NCI-H2227 (cell line): ENCODE measurements around the gene BBS9.
"Not testable (repeated sequence)": the region's sequence is repeated elsewhere in the genome, so short reads cannot be mapped to it uniquely, and the experiment has no call there.

Experiments
- DNase-seq: peaks from one replicate; lab custom pipeline; 2025; ENCODE audit not compliant: unreplicated experiment; lab: John Stamatoyannopoulos, UW

The BBS9 gene

DNA sequence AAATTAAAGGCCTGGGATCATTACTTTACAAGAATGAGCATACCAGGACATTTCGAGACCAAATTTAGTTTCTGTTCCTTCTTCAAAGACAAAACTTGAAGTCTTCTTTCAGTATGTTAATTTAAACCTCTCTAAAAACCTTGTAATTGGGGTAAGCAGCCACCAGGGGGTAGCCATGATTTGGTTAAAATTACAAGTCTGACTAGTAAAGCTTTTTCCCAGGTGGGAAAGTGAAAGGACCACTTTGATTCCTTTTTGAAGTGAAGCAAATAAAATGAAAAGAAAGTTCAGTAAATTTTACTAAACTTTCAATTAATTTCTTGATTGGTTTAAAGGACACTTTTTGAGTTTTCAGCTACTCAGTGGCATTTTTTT is 294.3 kb downstream of the BBS9 start:
- DNase-seq, result no peak

DNA sequence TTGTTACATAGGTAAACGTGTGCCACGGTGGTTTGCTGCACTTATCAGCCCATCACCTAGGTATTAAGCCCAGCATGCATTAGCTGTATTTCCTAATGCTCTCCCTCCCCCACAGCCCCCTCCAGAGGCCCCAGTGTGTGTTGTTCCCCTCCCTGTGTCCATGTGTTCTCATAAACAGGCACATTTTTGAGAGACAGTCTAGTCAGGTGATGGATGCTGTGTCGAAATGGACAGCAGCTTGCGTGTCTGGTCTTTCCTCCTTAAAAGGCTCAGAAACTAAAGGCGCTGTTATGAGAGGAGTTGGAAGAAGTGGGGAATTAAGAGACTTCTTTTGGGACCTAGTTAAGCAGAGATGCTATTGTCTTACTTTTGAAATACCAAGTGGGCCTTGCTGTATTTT is 296.0 kb downstream of the BBS9 start:
- DNase-seq, result no peak

DNA sequence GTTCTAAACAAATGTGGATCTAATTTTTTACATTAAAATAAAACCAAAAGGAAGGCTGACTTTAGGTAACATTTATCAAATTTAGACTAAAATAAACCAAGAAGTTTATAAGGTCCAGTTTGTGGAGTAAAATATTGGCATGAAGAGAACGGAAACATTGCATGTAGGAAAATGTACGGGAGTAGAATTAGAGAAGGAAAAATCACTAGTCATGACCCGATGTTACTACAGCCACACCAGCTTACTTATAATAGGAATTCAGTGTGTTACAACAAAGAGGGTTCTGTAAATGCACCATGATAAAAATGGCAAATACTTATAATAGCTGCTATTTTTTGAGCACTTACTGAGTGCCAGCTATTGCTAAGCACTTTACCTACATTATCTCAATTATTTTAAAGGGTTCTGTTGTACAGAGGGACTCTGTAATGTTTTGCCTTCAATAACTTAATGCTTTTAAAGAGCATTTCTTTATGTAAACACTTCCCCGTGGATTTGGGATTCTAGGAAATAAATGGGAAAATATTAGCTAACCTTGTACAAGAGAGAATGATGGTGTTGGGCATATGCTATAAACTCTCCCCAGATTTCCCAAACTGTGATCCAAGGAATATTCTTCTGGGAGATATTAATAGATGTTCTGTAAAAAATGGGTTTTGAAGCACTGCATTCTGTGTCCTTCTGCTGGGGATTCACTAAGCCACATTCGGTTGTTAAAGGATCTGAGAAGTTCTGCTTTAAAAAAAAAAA is 296.7 kb downstream of the BBS9 start:
- no peak for DNase-seq

DNA sequence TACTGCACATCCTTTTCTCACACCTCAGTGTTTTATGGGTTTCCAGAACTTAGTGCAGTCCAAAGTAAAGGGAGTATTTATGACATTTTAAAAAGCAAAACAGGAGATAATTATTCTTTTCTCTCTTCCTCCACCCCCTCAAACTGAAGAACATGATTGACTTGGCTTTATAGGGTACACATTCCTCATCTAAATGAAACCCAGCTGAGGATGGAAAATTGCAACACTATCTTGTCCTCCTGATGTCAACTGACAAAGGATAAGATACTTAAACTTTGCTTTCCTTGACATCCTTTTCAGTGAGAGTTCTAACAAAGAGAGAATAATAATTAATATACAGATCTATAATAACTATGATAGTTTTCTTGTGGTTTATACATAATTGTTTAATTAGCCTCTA is 299.1 kb downstream of the BBS9 start:
- DNase-seq, result no peak

DNA sequence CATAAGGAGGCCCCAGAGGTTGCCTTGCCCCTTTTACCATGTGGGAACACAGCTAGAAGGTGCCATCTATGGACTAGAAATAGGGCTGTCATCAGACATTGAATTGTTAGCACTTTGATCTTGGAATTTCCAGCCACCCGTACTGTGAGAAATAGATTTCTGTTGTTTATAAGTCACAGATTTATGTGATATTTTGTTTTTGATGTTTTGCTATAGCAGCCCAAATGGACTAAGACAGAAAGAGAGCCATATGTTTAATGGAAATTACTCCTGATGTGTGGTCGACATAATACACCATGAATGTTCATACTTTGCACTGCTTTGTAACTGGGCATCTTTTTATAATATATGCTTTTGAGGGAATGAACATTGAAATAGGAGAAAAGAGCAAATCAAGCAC is 302.2 kb downstream of the BBS9 start:
- no peak for DNase-seq

DNA sequence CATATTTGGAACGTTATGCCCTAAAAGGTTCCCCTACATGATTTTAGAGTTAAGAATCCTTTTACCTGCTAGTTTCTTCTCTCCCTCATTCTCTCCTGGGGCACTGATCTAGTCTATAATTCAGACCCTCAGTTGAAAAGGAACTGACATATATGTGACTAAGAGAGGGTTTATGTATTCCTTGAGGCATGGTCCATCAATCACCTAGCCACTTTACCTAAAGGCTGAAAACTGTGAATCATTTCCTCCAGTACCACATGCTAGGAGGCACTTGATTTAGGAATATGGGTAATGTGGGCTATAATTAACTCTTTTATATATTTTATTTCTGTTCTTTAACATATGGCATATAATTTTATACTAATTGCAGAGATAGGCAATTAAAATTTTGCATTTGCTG is 303.5 kb downstream of the BBS9 start:
- no peak for DNase-seq

DNA sequence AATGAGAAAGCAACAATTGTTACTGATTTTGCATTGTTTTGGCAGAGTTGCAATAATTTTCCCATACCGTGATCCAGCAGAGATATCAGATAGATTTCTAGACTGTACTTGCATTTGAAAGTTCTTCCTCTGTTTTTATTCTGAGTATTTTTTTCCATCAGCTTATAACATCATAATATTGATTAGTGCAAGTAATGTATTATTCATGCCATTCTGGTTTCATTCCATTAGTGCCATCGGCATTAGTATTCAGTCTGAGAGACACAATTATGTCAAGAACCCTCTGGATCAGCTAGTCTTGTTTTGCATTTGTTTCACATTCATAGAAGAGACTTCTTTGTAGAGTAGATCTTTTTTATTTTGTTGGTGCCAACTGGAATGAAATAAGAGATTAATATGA is 304.0 kb downstream of the BBS9 start:
- no peak for DNase-seq

DNA sequence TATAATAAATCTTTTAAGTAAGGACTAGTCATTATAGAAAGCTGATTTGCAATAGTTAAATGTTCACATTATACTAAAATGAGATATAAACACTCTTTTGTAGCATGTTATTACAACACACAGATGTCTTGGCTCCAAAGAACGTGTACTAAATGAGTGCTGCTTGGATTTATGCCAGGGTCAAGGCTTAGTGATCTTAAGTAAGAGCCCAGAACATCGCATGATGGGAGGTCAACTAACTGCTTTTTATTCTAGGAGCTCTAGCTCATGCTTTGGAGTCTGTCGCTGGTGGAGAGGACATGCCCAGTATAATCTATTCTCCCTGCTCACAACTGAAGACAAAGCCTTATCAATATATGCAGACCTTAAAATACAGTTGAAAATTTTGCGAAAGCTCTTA is 315.1 kb downstream of the BBS9 start:
- DNase-seq, result no peak

DNA sequence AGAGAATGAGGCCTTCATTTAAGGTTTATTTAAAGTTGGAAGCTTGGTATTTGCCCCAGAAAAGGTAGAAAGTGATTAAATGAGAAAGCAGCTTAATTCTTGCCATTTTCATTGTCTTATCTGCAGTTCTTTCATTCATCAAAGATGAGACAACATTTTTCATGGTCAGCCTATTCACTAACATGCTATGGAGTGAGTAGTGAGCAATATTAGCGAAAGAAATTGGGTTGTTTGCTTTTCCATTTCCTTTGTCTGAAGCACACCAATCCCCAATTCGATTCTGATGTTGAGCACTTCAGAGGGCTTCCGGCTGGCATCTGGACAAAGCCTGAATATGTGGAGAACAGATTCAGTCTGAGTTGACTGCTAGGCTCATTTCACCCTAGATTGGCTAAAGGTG is 317.2 kb downstream of the BBS9 start:
- no peak for DNase-seq

DNA sequence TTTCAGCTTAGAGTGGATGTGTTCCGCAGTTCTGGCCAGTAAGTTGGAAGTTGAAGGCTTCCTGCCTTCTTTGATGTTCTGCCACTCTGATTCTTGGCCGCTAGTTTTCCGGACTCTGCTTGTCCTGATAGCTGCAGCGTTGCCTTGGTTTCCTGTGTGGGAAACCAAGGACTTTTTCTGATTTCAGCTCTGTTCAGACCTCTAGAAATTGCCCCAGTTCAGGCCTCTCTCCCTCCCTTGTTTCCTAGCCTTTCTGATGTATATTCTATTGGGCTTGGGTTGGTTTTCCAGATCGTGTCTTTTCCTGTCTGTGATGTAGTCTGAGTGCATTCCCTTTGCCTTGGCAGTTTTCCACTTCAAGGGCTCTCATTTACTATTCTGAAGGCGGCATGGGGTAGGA is 318.7 kb downstream of the BBS9 start:
- no peak for DNase-seq

DNA sequence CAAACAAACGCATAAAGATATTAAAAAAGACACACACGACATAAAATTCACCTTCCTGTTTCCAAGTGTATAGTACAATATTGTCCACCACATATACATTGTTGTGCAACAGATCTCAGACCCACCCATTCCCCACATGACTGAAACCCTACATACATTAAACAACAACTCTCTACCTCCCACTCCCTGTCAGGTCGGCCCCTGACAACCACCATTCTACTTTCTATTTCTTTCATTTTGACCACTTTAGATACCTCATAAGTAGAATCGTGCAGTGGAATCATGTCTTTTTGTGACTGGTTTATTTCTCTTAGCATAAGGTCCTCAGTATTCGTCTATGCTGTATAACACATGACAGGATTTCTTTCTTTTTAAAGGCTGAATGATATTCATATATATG is 320.5 kb downstream of the BBS9 start:
- DNase-seq, result no peak

DNA sequence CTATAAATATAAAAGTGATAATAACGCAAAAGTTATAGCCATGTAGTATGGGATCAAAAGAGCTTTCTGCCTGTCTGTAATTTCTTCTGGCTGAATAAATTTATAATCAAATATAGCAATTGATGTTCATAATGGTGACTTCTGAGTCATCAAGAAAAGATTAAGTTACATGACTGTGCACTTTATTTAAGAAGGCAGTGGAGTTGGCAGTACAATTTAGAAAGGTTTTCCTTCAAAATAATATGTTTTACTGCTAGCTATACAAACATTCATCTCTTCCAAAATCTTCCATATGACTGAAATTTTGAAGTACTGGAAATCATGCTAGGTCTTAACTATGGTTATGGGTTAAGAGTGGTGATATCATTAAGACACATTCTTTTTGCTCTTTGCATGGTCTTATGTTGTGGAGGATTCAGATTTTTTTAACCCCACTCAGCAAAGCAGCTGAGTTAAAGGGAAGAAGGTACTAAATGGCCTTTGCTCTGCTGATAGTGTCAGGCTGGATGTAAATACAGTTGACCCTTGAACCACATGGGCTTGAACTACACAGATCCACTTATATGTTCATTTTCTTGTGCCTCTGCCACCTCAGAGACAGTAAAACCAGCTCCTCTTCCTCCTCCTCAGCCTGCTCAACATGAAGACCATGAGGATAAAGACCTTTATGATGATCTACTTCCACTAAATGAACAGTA is 323.6 kb downstream of the BBS9 start:
- no peak for DNase-seq

DNA sequence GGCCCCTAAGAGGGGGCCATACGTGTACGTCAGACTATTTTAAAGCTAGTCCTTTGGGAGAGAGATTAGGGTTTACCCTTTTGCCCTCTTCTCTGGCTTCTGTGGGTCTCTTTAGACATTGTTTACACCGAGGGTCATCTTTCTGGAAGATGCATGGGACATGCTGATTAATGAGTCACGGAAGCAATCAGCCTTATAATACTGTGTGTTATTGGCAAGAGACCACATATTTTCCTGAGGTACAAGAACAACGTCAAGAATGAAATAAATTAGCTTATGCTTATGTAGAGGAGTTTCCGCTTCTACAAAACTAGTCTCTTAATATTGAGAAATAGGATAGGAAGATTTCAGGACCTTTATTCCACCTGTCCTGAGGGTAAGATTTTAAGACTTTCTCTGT is 327.7 kb downstream of the BBS9 start:
- DNase-seq, result no peak

DNA sequence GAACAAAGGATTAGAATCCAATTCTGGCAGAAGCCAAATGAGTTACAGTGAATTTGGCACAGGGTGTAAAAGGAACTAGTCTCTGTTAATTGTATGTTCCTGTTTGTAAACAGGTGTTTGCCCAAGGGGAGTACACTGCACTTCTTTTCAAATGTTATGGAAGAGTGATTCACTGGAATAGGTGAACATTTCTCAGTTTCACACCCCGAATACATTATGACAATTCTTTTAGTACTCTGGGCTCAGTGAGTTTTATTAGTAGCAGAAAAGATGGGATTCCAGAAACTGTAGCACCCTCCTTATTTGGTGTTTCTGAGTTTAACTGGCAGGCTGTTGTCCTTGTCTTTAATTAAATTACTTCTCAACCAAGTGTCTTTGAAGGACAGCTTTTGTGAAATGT is 329.2 kb downstream of the BBS9 start:
- no peak for DNase-seq

DNA sequence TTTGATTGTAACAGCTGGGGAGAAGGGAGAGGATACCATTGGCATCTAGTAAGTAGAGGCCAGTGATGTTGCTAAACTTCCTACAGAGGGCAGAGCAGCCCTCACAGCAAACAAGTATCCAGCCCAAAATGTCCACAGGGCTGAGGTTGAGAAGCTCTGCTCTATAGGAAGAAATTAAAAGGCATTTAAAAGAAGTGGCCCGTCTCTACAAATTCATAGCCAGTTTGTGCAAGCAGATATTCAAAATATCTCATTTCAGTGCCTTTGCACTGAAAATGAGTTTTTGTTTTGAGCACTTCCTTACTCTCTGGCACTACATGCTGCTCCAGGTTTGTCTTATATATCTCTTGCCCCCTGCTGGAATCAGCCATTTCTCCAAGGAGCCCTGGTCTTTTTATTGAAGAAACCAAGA is 330.0 kb downstream of the BBS9 start:
- no peak for DNase-seq

DNA sequence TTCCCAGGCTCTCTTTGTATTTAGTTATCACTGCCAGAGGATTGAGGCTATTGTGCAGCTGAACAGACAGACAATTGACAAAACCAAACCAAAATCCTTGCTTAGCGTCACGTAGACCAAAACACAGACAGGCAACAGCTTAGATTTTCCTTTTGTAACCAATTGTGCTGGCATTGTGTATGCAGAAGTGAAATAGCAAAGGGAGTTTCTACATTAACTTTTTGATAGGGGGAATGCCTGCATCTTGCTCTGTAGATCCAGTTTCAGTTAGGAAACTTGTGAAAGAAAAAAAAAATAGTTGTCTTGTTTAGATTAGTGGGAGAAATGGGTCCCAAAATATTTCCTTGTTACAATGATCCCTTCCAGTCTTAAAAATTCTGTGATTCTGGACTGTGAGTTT is 333.8 kb downstream of the BBS9 start:
- DNase-seq, result no peak

DNA sequence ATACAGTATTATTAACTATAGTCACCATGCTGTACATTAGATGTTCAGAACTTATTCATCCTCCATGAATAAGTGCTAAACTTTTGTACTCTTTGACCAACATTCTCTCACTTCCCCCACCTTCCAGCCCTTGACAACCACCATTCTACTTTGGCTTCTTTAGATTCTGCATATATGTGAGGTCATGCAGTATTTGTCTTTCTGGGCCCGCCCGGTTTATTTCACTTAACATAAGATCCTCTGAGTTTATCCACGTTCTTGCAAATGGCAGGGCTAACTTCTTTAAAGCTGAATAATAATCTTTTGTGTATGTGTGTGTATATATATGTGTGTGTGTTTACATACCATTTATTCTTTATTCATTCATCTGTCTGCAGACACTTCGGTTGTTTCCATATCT is 336.8 kb downstream of the BBS9 start:
- no peak for DNase-seq

DNA sequence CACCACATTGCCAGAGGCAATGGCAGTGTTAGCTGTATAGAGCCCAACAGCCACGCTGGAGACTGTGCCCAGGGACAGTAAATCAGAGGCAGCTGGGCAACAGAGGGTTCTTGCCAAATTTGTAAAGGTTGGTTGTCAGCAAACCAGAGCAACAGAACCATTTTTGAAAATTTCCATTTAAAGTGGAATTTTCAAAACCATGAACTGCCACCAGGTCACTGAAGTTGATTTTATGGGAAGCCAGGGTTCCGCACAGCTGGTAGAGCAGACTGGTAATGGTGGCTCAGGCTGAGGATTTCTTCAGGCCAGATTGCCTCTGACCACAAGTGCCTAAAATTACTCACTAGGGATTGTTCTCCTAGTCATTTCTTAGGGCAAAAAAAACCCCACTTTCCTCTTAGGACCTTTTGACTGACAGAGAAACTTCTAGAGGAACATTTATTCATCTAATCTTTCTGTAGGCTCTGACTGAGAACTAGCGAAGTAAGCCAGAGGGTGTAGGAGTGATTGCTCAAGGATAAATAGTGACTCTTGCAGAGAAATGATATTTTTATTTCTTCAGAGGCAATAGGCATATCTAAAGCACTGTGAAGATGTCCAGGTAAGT is 342.4 kb downstream of the BBS9 start:
- no peak for DNase-seq

DNA sequence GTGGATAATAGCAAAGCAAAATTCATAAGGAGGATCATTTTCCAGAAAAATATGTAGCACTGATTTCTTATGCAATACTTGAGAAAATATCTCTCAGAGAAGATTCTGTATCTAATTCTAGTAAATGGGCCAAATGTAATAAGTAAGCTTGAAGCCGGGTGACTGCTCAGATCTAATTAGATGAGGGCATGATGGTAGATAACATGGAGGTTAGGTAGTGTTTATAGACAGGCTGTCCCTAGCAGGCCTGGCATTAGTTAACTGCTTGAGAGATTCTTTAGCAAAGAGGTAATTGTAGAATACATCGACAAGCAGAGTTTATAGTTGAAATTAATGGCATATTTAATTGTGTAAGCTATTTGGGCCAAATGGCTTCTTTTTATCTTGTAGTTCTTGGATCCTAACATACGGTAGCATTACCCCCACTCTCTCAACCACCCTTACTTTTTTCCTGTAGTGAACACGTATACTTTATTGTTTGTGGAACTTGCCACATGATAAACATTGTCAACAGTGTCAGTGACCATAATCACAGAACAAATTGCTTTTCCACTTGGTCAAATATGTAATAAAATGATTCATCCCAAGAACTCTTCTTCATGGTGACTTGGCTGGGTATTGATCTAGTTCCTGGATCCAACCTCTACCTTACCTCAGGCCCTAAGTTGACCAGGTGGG is 343.1 kb downstream of the BBS9 start:
- no peak for DNase-seq

DNA sequence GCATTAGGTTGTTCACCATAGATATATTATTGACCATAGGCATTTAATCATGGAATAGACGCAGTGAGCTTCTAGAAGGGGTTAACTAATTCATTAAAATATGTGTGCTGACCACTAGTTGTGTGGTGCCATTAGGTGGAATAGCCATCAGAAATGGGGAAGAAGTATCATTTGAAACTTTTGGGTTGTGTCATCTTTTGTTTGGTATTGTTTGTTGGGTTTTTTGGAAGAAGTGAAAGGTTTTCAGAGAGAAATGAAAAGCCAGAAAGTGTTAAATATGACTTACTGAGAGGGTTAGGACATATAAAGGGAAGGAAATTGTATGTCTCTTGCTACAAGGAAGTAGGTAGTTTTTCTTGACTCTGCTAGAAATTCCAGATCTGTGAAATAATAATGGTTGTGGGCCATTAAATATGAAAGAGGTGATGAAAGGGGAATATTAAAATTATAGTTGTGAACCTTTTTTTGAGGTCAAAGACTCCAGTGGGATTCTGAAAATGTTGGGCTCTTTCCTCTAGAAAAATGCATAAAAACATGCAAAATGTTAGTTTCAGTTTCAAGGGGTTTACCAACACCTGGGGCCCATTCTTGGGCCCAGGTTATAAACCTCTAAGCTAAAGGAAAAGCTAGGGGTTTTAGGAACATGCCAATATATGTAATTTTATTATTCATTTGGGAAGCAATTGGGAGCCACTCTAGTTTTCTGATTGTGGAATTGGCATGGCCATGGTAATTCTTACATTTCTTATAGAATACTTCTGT is 348.5 kb downstream of the BBS9 start:
- no peak for DNase-seq

DNA sequence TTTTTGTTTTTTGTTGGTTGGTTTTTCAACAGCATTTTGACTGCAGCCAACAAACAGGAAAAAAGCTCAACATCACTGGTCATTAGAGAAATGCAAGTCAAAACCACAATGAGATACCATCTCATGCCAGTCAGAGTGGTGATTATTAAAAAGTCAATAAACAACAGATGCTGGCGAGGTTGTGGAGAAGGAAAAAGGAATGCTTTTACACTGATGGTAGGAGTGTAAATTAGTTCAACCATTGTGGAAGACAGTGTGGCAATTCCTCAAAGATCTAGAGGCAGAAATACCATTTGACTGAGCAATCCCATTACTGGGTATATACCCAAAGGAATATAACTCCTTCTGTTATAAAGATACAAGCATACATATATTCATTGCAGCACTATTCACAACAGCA is 355.1 kb downstream of the BBS9 start:
- DNase-seq, result not testable (repeated sequence)
